AG20443 (cell line): ENCODE data around the gene CDH13.

Source experiments
- DNase-seq: peaks from one replicate; pipeline ENCODE4 v3.0.0; 2012; ENCODE audit warnings: low spot score, mixed read lengths

CDH13 gene

DNA sequence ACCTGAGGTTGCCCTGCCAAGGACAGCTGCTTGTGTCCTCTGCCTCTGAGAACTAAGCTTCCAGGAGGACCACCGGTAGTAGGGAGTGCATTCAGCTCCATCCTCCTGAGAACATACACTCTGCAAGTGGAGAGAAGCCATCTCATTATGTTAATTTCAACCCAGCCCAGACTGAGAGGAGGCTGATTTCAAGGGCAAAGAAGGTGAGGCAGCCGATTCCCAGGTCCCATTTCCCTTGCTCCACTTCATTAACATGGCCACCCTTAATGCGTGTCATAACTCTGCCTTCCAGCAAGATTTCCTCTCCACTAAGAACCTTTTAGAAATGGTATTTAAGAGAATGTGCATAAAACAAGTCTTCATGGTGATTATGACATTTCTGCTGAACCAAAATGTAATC lies 72.5 kb downstream of the CDH13 start:
- DNase-seq = no peak

DNA sequence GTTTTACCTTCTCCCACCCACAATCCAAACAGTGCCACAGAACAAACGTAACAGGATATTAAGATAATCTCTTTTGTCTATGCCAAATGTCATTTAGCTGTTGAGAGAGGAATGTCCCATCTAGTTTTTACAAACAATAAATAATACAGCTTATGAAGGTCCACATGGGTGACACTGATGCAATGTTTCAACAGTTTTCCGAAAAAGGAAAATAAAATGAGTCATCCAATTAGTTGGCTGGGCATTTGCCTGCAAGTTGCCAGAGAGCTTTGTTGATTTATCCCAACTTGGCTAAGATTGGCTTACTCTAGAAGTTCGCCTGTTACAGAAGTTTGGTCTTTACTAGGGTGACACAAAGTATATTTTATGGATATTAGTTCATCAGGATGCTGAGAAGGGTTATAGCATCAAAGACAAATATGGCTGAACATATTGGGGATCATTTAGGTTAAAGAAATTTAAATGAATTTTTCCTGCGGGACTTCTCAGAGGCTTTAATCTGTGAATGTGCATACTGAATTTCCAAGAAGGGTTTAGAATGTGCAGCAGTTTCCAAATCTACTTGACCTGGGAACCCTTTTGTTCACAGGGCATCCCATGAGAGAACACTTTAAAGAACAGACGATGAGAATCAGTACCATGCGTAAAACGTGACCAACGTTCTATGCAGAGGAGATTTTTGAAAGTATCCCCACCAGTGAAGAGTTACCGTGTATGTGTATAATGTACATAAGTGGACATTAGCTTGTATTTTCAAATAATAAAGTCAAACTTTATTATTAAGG lies 73.1 kb downstream of the CDH13 start:
- DNase-seq = peak; percentile 79

DNA sequence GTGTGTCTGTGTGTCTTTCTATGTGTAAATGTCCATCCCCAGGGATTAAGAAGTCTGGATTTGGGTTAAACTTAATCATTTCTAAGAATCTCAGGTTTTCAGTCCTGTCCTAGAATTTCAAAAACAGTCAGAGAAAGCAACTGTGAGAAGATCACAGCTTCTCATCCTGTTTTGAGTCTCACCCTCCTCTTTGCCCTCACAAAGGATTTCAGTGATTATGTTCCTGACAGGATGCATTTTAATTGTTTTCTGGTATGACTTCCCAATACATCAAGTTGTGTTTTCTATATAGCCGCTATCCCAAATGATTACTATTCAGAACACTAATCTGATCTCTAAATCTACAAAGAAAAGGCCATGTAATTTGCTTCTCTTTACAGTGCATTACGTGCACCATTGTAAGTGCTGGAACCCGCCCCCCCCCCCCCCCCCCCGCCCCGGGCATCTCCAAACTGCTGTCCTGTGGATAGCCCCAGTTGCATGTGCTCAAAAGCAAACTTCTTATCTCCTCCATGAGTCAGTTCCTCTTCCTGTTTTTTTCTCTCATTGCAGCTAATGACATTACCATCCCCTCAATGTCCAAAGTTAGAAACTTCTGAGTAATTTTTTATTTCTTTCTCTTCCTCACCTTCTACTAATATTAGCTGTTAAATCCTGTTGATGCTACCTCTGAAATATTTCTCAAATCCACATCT lies 73.9 kb downstream of the CDH13 start:
- DNase-seq = no peak

DNA sequence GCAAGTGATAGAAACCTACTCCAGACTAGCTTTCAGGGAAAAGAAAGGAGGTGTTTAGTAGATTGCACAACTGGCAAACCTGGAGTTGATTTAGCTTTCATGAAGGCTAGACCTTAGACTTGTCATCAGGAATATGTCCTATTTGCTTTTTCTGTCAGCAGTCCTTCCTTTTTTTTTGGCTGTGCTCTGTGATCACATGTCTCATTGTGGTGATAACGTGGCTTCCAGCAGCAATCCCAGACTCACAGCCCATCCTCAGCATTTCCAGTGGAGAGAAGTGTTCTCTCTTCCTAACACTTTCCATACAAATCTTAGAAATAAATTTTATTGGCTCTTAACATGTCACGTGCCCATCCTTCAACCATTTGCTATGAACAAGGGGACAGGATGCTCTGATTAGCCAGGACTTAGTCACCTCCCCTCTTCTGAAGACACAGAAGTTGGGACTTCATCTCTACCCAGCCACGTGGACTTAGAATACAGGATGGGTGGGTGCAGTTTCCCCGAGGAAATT lies 74.7 kb downstream of the CDH13 start:
- DNase-seq = no peak

DNA sequence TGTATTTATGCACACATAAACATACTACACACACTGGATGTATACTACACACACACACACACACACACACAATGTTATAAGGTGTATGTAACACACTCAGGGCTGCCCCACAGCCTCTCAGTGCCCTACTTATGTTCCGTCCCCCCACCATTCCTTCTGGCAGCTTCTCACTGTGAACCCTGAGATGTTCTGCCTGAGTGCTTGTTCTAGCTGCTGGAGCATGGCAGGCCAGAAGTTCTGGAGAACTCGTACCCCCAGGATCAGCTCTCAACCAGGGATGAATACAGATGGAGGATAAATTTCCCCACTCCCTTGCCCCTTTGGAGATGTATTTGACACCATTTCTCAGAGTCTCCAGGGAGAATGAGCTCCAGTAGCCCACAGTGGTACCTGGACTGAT lies 76.4 kb downstream of the CDH13 start:
- DNase-seq = no peak

DNA sequence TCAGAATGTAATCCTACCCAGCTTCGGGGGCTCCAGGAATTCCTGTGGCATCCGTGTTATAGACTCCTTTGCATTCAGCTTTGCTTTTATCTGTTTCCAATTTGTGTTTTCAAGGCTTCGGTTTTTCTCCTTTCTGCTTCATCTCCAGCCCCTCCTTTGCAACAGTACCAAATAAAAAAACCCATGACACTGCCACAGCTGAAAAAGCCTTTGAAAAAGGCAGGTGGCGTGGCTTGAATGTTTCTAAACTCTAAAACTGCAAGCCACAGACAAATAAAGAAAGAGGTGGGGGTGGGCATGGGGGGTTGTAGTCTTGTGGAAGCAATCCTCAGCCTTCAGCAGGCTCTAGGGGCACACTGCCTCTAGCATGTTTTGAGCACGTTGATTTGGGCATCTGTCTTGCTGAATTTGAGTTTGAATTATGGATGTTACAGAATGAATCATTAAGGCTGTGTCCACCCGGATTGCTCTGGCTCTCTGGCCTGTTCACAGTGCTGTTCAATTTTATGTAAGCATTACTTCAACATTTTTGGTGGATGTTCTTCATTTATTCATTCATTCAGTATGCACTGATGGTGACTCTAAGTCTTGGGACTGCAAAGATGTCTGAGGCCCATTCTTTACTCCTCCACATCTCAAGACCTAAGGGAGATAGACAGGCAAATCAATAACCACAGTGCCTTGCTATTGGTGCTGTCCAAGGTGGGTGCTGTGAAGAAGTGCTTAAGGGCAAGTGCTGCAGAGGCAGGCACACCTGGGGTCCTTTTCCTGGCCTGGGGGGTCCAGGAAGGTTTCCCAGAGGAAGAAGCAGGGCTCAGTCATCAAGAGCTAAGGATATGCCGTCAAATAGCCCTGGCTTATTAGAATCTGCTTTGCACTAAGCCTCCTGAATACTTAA lies 77.4 kb downstream of the CDH13 start:
- no peak for DNase-seq

DNA sequence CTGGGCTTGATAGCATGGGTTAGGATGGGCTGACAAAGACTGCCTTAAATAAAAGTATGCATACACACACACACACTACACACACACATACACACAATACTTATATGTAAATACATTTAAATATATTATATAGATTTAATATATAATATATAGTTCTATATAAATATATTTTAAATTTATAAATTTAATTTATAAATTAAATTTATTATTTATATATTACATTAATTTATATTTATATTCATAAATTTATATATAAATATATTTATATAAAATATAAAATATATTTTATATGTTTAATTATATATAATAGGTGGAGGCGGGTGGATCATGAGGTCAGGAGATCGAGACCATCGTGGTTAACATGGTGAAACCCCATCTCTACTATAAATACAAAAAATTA lies 83.2 kb downstream of the CDH13 start:
- no peak for DNase-seq

DNA sequence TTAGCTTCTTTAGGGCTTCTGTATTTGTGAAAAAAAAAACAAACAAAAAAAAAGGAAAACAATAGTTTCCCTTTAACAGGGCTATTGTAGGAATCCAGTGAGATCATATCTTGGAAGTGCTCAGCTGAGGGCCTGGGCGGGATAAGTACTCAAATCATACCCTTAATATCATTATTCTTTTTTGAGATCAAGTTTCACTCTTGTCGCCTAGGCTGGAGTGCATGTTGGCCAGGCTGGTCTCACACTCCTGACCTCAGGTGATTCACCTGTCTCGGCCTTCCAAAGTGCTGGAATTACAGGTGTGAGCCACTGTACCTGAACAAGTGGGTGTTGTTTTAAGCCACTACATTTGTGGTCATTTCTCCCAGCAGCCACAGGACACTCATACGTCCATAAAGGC lies 87.0 kb downstream of the CDH13 start:
- no peak for DNase-seq

DNA sequence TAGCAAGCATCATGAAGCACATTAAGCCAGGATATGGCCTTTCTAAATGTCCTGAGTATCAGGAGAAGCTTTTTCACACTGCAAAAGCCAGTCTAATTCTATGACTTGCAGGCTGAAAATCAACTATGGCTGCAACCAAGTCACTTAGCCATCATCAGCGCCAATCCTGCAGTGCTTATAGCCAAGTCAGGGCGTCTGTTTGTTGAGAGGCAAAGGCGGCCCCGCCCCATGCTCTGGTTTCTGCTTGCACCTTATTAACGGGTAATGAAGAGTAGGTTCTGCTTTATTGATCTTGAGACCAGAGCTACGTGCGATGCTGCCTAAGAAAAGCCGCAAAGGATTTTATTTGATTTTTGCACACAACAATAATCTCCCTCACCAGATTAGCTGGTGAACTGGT lies 88.4 kb downstream of the CDH13 start:
- no peak for DNase-seq

DNA sequence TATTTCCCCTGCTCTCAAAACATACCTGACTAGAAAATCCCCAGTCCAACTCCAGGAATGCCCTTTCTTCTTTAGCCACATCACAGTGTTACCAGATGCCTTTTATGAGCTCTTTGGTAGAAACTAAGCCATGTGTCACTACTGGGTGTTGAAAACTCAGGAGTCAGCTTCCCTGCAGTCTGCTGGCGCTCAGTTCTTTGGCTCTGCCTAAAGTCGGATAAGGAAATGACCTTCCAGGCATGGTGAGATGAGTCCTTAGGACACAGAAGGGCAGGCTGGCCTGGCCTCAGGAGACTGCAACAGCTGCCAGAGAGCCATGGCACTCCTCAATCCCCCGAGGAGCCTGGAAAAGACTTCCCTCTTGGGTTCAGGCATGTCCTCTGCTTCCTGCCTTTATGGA lies 89.1 kb downstream of the CDH13 start:
- peak; percentile 29 for DNase-seq

DNA sequence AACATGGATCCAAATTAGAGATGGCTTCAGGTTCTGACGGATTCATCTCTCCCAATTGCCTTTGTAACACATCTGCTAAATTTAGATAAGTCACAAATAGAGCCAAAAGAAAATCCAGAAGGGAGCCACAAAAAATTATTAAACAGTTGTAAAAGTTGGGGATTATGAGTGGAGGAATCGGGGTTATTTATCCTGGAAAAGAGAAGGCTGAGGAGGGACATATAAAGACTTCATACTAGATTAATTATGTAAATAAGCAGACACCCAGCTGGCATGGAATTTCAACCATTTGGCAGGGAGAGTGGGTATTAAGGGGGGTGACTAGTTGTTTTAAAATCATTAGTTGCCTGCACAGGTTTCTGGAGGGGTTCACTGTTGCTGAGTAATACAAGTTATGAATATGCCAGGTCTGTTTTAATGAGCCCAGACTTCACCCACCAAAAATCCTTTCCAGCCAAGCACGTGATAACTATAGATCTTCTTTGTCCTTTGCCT lies 89.6 kb downstream of the CDH13 start:
- DNase-seq = no peak

DNA sequence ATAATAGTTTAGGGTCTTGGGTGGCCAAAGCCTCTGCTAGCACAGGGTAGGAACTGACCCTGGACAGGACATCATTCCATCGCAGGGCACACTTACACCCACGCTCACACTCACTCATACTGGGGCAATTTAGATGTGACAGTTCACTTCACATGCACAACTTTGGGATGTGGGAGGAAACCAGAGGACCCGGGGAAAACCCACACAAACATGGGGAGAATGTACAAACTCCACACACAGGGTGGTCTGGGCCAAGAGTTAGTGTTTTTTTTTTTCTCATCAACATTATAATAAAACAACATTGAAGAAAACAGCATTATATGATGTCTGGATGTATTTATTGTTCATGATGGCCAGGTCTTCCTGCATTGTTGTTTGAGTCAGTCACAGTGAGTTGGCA lies 93.6 kb downstream of the CDH13 start:
- DNase-seq = no peak

DNA sequence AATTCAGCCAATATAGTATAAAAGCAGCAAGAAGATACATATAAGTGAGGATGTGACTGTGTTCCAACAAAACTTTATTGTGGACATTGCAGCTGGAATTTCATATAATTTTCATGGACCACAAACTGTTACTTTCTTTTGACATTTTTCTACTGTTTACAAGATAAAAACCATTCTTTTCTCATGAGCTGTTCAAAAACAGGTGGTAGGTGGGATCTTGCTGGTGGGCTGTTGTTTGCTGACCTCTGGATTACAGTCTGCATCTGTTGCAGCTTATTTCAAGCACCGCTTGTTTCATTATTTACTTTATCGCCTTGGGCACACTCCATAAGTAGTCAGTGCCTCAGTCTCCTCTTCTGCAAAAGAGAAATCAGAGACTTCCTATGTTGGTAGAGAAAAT lies 99.5 kb downstream of the CDH13 start:
- DNase-seq = no peak

DNA sequence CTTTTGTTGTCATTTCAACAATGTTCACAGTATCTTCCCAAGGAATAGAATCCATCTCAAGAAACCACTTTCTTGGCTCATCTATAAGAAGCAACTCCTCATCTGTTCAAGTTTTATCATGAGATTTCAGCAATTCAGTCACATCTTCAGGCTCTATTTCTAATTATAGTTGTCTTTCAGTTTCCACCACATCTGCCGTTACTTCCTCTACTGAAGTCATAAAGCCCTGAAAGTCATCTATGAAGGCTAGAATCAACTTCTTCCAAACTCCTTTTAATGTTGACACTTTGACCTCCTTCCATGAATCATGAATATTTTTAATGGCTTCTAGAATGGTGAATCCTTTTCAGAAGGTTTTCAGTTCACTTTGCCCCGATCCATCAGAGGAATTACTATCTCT lies 102.1 kb downstream of the CDH13 start:
- DNase-seq = no peak

DNA sequence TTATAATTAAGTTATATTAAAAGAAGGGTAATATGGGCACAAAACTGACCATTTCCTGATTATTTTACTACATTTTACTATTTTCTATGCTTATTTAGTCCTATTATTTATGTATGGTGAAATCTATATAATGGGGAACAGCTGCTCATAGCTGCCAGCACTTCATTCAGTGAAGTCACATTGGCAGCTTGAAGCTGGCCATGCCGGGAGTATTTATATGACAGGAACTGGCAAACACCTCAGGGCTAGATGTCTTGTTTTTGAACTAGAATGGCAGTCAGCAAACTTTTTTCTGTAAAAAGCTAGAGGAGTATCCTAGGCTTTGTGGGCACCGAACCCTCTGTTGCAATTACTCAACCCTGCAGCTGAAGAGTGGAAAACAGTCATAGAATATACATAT lies 104.1 kb downstream of the CDH13 start:
- no peak for DNase-seq

DNA sequence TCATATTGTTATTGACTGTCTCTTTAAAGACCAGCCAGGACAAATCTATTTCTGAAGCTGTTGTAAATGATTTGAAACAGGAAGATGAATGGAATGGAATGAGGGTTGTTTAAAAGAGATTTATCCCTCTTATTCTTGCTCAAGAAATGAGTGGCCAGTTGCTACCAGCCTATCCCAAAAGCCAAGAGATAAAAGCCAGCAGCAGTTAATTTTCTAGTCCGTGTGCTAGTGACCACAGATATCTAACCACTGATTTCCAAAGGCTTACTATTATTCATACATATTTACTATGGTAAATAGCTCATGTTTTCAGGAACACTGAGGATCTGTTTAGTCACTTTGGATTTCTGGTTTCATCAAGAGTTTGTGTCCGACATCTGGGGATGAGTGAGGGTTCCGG lies 105.7 kb downstream of the CDH13 start:
- DNase-seq = no peak

DNA sequence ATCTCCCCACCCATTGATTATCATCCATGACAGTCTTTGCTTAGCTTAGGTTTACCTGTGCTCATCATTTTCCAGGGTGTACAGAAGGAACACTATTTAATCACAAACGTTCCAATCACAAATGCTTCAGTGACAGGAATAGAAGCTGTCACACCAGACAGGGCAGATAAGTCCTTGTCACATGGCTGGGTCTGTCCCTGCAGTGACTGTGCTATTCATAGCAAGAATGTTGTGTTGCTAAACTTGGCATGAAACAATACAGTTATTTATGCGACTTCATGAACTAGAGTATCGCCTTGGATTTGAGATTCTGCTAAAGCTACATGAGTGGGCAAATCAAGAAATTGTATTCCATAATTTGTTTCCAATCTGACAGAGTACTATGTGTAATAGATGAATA lies 108.4 kb downstream of the CDH13 start:
- DNase-seq = no peak

DNA sequence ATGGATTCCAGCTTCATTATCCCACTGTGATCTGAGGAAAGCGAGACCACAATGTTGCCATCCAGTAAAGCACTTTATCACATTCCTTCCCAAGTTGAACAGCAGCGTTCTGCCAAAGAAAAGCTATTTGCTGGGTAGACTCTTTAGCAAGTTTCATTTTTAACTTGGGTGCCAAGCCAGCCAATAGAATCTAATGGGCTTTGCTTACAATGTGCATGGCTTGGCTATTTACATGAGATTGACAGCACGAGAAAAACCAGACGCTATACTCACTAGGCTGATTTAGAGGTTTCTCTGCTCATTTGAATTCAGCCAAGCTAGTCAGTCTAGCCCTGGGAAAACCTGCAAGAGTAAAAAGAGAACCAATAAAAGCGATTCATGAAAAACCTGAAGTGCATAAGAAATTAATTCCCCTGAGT lies 108.9 kb downstream of the CDH13 start:
- no peak for DNase-seq

DNA sequence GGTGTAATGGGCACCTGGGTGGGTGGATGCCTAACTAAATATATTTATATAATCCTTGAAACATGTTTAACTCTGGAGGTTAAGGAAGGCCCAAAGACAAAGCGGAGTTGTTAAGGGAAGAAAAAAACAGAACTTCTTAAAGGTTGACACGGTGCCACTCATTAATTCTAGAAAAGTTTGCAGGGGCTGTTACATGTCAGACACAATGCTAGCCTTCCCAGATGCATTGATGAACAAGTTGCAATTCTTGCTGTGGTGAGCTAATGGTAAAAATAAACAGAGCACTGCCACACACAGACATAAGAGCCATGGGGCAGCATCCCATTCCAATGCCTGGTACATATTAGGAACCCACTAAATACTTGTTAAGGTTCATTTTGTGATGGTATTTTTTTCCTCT lies 109.5 kb downstream of the CDH13 start:
- no peak for DNase-seq

DNA sequence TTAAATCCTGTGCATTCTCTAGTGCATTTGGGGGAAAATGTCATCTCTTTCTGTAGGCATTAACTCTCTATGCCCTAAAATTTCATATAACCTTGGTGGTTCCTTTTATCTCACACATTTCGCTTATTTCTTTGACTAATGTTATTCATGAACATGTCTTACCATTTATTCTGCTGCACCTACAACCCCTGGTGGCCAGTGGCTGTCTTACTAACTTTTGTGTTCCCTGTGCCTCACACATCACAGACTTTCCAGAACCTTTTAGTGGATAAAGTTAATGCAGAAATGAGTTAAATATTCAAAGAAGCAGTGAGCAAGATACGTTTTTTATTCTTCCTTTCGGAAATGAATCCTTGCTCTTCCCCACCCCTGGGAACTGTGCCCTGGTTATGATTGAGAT lies 111.9 kb downstream of the CDH13 start:
- peak; percentile 18 for DNase-seq

DNA sequence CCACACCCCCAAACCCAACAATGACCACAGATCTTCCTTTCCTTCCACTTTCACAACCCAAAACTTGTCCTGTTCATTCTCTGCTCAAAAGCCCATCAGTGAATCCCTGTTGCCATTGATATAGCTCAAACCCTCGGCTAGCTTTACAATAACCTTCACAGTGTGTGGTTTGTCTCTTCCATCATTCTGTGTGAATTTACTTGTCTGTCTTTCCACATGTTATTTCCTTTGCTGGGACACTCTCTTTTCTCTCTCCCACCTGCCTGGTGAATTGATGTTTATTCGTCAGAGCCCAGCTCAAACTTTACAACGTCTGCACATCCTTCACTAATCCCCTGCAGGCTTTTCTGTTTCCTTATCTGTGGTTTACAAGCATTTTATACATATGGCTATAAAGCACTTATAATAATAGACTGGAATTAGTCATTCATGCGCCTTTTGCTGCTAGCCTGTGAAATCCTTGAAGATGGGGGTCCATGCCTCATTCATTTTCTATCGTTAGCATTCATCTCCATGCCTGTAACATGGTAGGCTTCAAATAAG lies 114.4 kb downstream of the CDH13 start:
- DNase-seq = no peak

DNA sequence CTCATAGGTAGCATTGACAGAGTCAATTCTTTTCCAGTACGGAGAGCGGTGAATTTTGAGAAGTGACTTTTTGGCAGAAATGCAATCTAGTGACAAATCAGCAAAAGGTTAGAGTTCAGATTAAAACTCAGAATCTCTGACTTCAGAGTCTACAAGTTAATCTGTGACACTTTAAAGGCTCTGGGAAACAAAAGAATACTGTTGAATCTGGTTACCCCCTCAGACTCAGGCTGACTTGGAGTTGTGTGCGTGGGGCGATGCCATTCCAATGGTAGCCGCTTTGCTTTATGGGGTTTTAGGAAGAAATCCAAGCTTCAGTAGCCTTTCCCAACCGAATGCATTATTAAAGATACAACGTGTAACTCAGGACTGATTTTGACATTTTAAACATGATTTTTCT lies 118.2 kb downstream of the CDH13 start:
- DNase-seq = no peak
